IMR-90 (cell line): ENCODE results near the gene NPAS2. TPM values are rescaled to one million over a fixed set of nuclear protein-coding genes. Genes with fewer than 3 reads are reported as not detected.

ENCODE experiments used
- ATAC-seq: fragments of 200-7000 bp; cut with Tn5 transposase; 2 replicates; pipeline ENCODE4 v1.9.1; 2020; ENCODE audit warnings: low read depth, mild to moderate bottlenecking, moderate library complexity
- BruUV-seq: library from RNA; stranded (reverse); fragments of 400-500 nt; replicated peaks from 2 replicates; lab custom pipeline; 2021; lab: Mats Ljungman, UMichigan
- CTCF ChIA-PET: fragments of 300-600 bp; formaldehyde crosslinking; extraction: SDS; loops from one replicate; lab custom pipeline; 2021; ENCODE audit warnings: antibody characterized with exemption; lab: Yijun Ruan, JAX
- POLR2A ChIA-PET: fragments of 300-600 bp; sonication (Branson Sonifier 250); formaldehyde crosslinking; loops from one replicate; lab custom pipeline; 2022; ENCODE audit warnings: antibody characterized with exemption; ENCODE audit not compliant: unreplicated experiment; lab: Charles Lee
- DNase-seq: peaks from one replicate; pipeline ENCODE4 v3.0.0; 2013
- H2AFZ ChIP-seq: replicated peaks from 2 replicates; pipeline ENCODE3; 2013; ENCODE audit warnings: low read length, mild to moderate bottlenecking; ENCODE audit not compliant: poor library complexity
- H2AK5ac ChIP-seq: 2 replicates; pipeline ENCODE4 v1.6.1; 2013; ENCODE audit warnings: low read depth, low read length, inconsistent platforms
- H2AK9ac ChIP-seq: replicated peaks from 2 replicates; pipeline ENCODE3; 2013; ENCODE audit warnings: mild to moderate bottlenecking, low read depth, low read length, moderate library complexity; ENCODE audit not compliant: poor library complexity
- H2BK120ac ChIP-seq: 2 replicates; pipeline ENCODE4 v1.6.1; 2013; ENCODE audit warnings: low read depth, low read length, inconsistent platforms
- H2BK15ac ChIP-seq: 3 replicates; pipeline ENCODE4 v1.6.1; 2013; ENCODE audit warnings: low read depth, low read length, inconsistent platforms
- H2BK20ac ChIP-seq: 2 replicates; pipeline ENCODE4 v1.6.1; 2013; ENCODE audit warnings: low read depth, mild to moderate bottlenecking, inconsistent platforms, low read length, moderate library complexity
- H2BK5ac ChIP-seq: 2 replicates; pipeline ENCODE4 v1.6.1; 2013; ENCODE audit warnings: mild to moderate bottlenecking, low read depth, low read length, inconsistent platforms; ENCODE audit not compliant: poor library complexity, severe bottlenecking
- H3K14ac ChIP-seq: replicated peaks from 2 replicates; pipeline ENCODE4 v1.6.1; 2013; ENCODE audit warnings: low read depth, low read length, inconsistent platforms
- H3K18ac ChIP-seq: 2 replicates; pipeline ENCODE4 v1.6.1; 2013; ENCODE audit warnings: low read depth, low read length, control low read depth
- H3K23ac ChIP-seq: 2 replicates; pipeline ENCODE4 v1.6.1; 2013; ENCODE audit warnings: low read depth, low read length, inconsistent platforms
- H3K27ac ChIP-seq: 2 replicates; pipeline ENCODE4 v1.5.1; 2013; ENCODE audit warnings: mild to moderate bottlenecking, control low read depth, low read length; ENCODE audit not compliant: insufficient read depth
- H3K27me3 ChIP-seq: 2 replicates; pipeline ENCODE4 v1.6.1; 2013; ENCODE audit warnings: low read length; ENCODE audit not compliant: control insufficient read depth, insufficient read depth
- H3K36me3 ChIP-seq: 2 replicates; pipeline ENCODE4 v1.6.1; 2013; ENCODE audit warnings: low read length, mixed read lengths; ENCODE audit not compliant: control insufficient read depth, insufficient read depth
- H3K4ac ChIP-seq: 2 replicates; pipeline ENCODE4 v1.6.1; 2013; ENCODE audit warnings: low read depth, low read length, inconsistent platforms
- H3K4me1 ChIP-seq: 2 replicates; pipeline ENCODE4 v1.6.1; 2013; ENCODE audit warnings: low read length, mixed read lengths; ENCODE audit not compliant: control insufficient read depth, insufficient read depth
- H3K4me2 ChIP-seq: 2 replicates; pipeline ENCODE4 v1.6.1; 2013; ENCODE audit warnings: low read depth, mild to moderate bottlenecking, control low read depth, low read length, moderate library complexity
- H3K4me3 ChIP-seq: 2 replicates; pipeline ENCODE4 v1.5.1; 2013; ENCODE audit warnings: low read depth, mild to moderate bottlenecking, control low read depth, low read length, moderate library complexity; ENCODE audit not compliant: insufficient read depth
- H3K56ac ChIP-seq: 2 replicates; pipeline ENCODE4 v1.6.1; 2013; ENCODE audit warnings: low read length, inconsistent platforms; ENCODE audit not compliant: insufficient read depth; ENCODE audit errors: extremely low read depth
- H3K79me1 ChIP-seq, 2 experiments: 2 replicates each; pipeline ENCODE4 v1.6.1; 2013; ENCODE audit warnings: low read length in 2 of 2, inconsistent platforms in 1 of 2, low read depth in 1 of 2
- H3K9ac ChIP-seq: 2 replicates; pipeline ENCODE4 v1.6.1; 2013; ENCODE audit warnings: low read depth, low read length, control low read depth
- H3K9me1 ChIP-seq: 2 replicates; pipeline ENCODE4 v1.6.1; 2013; ENCODE audit warnings: low read length, inconsistent platforms; ENCODE audit not compliant: insufficient read depth
- H3K9me3 ChIP-seq: 2 replicates; pipeline ENCODE4 v1.6.1; 2013; ENCODE audit warnings: low read length; ENCODE audit not compliant: control insufficient read depth, insufficient read depth
- H4K20me1 ChIP-seq: 2 replicates; pipeline ENCODE4 v1.6.1; 2013; ENCODE audit warnings: low read length, inconsistent platforms; ENCODE audit not compliant: insufficient read depth
- H4K5ac ChIP-seq: 2 replicates; pipeline ENCODE4 v1.6.1; 2013; ENCODE audit warnings: mild to moderate bottlenecking, low read depth, low read length, control low read depth
- H4K8ac ChIP-seq, 2 experiments: 2 replicates each; pipeline ENCODE4 v1.6.1; 2013; ENCODE audit warnings: low read depth in 2 of 2, low read length in 2 of 2, control low read depth in 1 of 2, inconsistent platforms in 1 of 2
- H4K91ac ChIP-seq: 2 replicates; pipeline ENCODE4 v1.6.1; 2013; ENCODE audit warnings: low read depth, low read length, inconsistent platforms; ENCODE audit not compliant: insufficient read depth
- BHLHE40 ChIP-seq: fragments of 150-350 bp; IDR thresholded peaks from 2 replicates; pipeline ENCODE4 v1.6.1; 2016; ENCODE audit warnings: mild to moderate bottlenecking, low read depth, low read length
- CEBPB ChIP-seq: IDR thresholded peaks from 2 replicates; pipeline ENCODE4 v1.6.1; 2012; ENCODE audit warnings: low read depth, low read length, improper control_type of control experiment
- CHD1 ChIP-seq: IDR thresholded peaks from 2 replicates; pipeline ENCODE4 v1.6.1; 2012; ENCODE audit warnings: low read depth, low read length, improper control_type of control experiment
- CTCF ChIP-seq: conservative IDR thresholded peaks from 2 replicates; pipeline ENCODE4 v1.5.1; 2012; ENCODE audit warnings: mild to moderate bottlenecking, low read depth, low read length, improper control_type of control experiment
- NFE2L2 ChIP-seq: fragments of 150-350 bp; IDR thresholded peaks from 2 replicates; pipeline ENCODE4 v1.6.1; 2016; ENCODE audit warnings: low read depth, mild to moderate bottlenecking, low read length
- POLR2A ChIP-seq: IDR thresholded peaks from 2 replicates; pipeline ENCODE4 v1.6.1; 2012; ENCODE audit warnings: mild to moderate bottlenecking, low read depth, low read length
- RFX5 ChIP-seq: IDR thresholded peaks from 2 replicates; pipeline ENCODE4 v1.8.0; 2012; ENCODE audit warnings: low read depth, mild to moderate bottlenecking, low read length, moderate library complexity
- SMC3 ChIP-seq: fragments of 150-350 bp; IDR thresholded peaks from 2 replicates; pipeline ENCODE4 v1.6.1; 2016; ENCODE audit warnings: low read depth, mild to moderate bottlenecking, antibody characterized with exemption, low read length, moderate library complexity
- WGBS, 2 experiments: methylation state at CpG; one replicate each; pipeline versions ENCODE4 v1.1.5 to v1.1.7; 2013; ENCODE audit warnings: missing lambda C conversion rate in 2 of 2; ENCODE audit not compliant: insufficient read length in 1 of 2; ENCODE audit errors: extremely low coverage in 2 of 2; 5-methylcytosine and 5-hydroxymethylcytosine counted together
- dilution Hi-C: fragments of 300-500 bp; cut with HindIII; formaldehyde crosslinking; loops from one replicate; pipeline ENCODE4 v1.14.3; 2018; ENCODE audit warnings: low sequenced_read_pairs; ENCODE audit not compliant: unreplicated experiment
- in situ Hi-C: fragments of 300-500 bp; cut with MboI; formaldehyde crosslinking; loops from 3 replicates; pipeline ENCODE4 v1.14.3; 2019; ENCODE audit warnings: low sequenced_read_pairs, inconsistent platforms, mixed read lengths
- intact Hi-C: fragments of 100-400 bp; cut with micrococcal nuclease; formaldehyde crosslinking; loops from 2 replicates; pipeline ENCODE4 v1.10.0; 2022
- polyA plus RNA-seq, 3 experiments: library from polyadenylated mRNA; depleted of rRNA; stranded (reverse); fragments of >200 nt; gene quantifications; 2 replicates each; pipeline ENCODE4 v1.2.3, GENCODE V29; 2012; ENCODE audit warnings: low replicate concordance in 1 of 3
- total RNA-seq: library from RNA; depleted of rRNA; stranded (reverse); fragments of >200 nt; gene quantifications from 2 replicates; pipeline ENCODE4 v1.2.3, GENCODE V29; 2012
- TF ChIP-seq, protein P1 (sequence below): fragments of 150-350 bp; IDR thresholded peaks from 2 replicates; pipeline ENCODE4 v1.6.1; 2016; ENCODE audit warnings: low read depth, mild to moderate bottlenecking, low read length, moderate library complexity, borderline replicate concordance

Gene NPAS2
- total and polyA plus RNA-seq, 2 of the 4 experiments (the other 2 are of a cell fraction), result 5.2 to 14.8 TPM

GRCh38 chr2:100817388-100817985, 2.5 kb upstream of the NPAS2 start:
- in situ Hi-C loops (loop anchor here (25.0 kb wide), 1 partner anchor 205 kb away; no protein-coding TSS in a partner anchor), dilution Hi-C loops (no loop called here), intact Hi-C loops (no loop called here)
- Histone ChIP-seq H3K4me3 (no peak overlapping the region), H2BK15ac (no peak overlapping the region), H3K79me1 (peaks cover 13 to 19% of the 10 kb centered on the region in 2 experiments), H4K91ac (no peak overlapping the region), H3K27me3 (no peaks in the 10 kb centered on the region), H3K36me3 (no peaks in the 10 kb centered on the region), H3K9me1 (peaks cover 6% of the 10 kb centered on the region; the same call in 1 of the 2 replicates), H3K9ac (no peak overlapping the region), H3K14ac (peak overlapping the region; percentile 57; the same call in 1 of the 2 replicates), H3K56ac (no peak overlapping the region), H3K9me3 (no peaks in the 10 kb centered on the region), H3K27ac (no peak overlapping the region), H3K4ac (0 out of 2 replicates have a peak overlapping the region, but pooled peaks have one; percentile 2), H3K4me1 (peaks cover 2% of the 10 kb centered on the region; the same call in 1 of the 2 replicates), H3K4me2 (no peak overlapping the region), H4K8ac (no peak overlapping the region), H4K20me1 (no peaks in the 10 kb centered on the region), H2BK120ac (no peak overlapping the region), H4K5ac (no peak overlapping the region), H2AK5ac (peak overlapping the region; percentile 53), H2BK20ac (0 out of 2 replicates have a peak overlapping the region, but pooled peaks have one; percentile 8), H3K18ac (no peak overlapping the region), H2BK5ac (no peak overlapping the region), H3K23ac (no peak overlapping the region), H2AK9ac (no peak overlapping the region), H2AFZ (no peak overlapping the region)
- TF ChIP-seq RFX5 (no peak), BHLHE40 (no peak), CTCF (no peak), POLR2A (no peak), CEBPB (no peak), NFE2L2 (no peak), SMC3 (no peak), CHD1 (no peak)
- TF ChIP-seq, protein P1, sequence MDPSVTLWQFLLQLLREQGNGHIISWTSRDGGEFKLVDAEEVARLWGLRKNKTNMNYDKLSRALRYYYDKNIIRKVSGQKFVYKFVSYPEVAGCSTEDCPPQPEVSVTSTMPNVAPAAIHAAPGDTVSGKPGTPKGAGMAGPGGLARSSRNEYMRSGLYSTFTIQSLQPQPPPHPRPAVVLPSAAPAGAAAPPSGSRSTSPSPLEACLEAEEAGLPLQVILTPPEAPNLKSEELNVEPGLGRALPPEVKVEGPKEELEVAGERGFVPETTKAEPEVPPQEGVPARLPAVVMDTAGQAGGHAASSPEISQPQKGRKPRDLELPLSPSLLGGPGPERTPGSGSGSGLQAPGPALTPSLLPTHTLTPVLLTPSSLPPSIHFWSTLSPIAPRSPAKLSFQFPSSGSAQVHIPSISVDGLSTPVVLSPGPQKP, result no peak
- WGBS, 2 experiments, result no CpG with 5 or more reads among the region's 7 CpGs
- DNase-seq (no peak), ATAC-seq (no peak)
- CTCF ChIA-PET, result interaction anchor here (0.8 to 1.7 kb wide), 2 partner anchors 16 to 87 kb away, joined by 3 to 5 read pairs; no protein-coding TSS in a partner anchor
- POLR2A ChIA-PET, result interaction anchor here (1.6 kb wide), 1 partner anchor 75 kb away, joined by 4 read pairs; no protein-coding TSS in a partner anchor
- BruUV-seq, result no TSS peak
